NCI-H82 treated with DMSO at 0.1 percent for 48 hours (cell line): ENCODE results near the gene SLC25A3.
A peak's percentile ranks its signal among the peaks of the same experiment; 100 is the strongest.
"Not testable (repeated sequence)": the region's sequence is repeated elsewhere in the genome, so short reads cannot be mapped to it uniquely, and the experiment has no call there.

ENCODE experiments used
- DNase-seq: peaks from one replicate; lab custom pipeline; 2025; ENCODE audit not compliant: unreplicated experiment; lab: John Stamatoyannopoulos, UW

The SLC25A3 gene

DNA sequence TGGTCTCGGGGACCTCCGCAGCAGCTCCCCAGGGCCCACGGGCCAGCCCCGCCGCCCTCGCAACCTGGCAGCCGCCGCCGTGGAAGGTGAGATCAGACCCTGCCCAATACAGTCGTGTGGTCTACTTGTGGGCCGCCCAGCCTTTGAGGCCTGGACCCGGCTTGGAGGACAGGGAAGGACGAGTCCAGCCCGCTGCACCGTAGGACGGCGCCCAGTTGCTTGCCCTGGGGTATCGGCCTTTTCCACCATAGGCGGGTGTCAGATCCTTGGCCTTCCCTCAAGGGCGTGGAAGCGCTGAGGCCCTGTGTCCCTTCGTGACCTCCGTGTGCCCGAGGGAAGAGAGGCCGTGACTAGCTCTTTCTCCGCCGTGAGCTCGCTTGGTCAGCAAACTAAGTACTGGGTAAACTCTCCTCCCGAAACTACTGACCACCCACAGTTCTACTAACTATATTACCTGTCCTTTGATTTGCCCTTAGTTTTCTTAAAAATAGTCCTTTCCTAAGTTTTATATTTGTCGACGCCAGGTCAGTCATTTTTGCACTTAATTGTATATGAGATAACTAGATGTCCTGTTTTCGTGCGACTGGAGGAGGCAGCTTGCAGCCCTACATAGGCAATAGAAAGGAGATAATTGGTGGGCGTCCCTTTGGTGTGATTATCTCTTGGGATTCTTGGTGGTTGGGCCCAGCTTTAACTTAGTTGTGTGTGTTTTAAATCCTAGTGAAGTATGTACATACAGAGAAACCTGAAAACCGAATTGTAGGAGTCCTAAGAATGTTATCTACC, 757 bp downstream of the SLC25A3 start:
- DNase-seq = no peak

DNA sequence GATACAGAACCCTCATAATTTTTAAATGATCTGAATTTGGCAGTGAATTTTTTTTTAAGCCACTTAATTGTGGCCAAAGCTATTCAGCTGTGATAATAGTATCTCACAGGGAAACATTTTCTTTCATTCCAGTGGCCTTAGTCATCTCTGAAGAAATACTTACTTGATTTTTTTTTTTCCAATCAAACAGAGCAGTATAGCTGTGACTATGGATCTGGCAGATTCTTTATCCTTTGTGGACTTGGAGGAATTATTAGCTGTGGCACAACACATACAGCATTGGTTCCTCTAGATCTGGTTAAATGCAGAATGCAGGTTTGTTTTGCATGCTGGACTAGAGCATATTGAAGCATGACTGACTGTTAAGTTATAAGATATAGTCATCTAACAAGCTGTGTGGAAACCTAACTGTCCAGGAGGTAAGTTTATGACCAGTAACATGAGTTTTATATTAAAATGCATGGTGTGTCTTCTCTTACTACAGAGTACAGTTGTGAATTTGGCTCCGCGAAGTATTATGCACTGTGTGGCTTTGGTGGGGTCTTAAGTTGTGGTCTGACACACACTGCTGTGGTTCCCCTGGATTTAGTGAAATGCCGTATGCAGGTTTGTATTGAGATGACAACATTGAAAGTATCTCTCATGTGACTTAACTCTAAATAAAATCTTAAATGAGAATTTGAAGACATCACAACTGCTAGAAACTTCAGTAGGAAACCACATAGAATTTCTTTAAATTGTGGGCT, 1.9 kb downstream of the SLC25A3 start:
- no peak for DNase-seq

DNA sequence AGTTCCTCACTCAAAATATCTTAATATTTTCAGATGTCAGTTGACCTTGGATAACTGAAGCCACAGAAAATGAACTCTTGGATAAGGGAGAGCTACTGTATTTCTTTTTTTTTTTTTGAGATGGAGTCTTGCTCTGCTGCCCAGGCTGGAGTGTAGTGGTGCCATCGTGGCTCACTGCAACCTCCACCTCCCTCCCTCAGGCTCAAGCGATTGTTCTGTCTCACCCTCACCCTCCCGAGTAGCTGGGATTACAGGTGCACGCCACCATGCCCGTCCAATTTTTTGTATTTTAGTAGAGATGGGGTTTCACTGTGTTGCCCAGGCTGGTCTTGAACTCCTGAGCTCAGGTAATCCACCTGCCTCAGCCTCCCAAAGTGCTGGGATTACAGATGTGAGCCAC, 3.8 kb downstream of the SLC25A3 start:
- DNase-seq = not testable (repeated sequence)

DNA sequence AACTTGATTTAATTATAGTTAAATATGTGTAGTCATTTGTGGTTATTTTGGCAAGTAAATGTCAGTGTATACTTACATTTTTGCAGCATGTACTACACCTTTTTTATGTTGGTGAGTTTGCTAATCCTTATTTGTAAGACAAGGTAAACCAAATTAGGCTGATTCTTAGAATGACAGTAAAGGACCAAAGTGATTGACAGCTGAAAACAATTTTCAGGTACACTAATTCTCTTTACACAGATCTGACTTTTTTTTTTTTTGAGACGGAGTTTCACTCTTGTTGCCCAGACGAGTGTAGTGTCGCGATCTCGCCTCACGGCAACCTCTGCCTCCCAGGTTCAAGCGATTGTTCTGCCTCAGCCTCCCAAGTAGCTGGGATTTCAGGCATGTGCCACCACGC, 8.4 kb downstream of the SLC25A3 start:
- DNase-seq = no peak

DNA sequence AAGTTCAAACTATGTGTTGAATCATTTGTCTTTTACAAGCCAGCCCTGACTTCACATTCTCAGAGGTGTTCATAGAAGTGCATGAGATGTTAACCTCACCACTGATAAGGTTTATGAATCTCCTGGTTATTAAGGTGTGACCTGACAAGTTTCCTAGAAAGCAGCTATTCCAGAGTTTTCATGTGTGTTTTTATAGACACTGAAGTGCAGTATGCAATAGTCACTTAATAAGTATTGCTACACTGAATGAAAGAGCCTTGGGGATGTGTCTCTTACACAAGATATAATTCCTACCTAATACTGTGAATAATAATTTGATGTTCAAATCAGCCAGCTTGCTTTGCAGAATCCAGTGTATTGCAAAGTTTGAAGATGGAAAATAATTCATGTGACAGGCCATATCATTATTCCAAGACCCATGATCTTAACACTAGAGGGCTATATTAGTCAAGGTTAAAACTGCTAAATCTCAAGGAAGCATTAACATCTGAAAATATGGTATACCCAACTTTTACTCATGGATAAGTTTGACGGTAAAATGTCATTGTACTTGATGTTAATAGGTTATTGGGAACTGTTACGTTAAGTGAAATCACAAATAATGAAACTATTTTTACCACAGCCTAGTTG, 13.0 kb downstream of the SLC25A3 start:
- no peak for DNase-seq

DNA sequence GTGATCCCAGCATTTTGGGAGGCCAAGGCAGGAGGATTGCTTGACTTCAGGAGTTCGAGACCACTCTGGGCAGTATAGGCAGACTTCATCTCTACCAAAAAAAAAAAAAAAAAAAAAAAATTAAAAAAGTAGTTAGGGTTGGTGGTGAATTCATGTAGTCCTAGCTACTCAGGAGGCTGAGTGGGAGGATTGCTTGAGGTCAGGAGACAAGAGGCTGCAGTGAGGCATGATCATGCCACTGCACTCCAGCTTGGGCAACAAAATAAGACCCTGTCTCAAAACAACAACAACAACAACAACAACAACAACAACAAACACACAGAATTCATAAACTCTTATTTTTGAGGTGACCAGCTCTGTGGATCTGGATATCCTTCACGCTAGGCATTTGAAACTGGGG, 17.1 kb downstream of the SLC25A3 start:
- no peak for DNase-seq

DNA sequence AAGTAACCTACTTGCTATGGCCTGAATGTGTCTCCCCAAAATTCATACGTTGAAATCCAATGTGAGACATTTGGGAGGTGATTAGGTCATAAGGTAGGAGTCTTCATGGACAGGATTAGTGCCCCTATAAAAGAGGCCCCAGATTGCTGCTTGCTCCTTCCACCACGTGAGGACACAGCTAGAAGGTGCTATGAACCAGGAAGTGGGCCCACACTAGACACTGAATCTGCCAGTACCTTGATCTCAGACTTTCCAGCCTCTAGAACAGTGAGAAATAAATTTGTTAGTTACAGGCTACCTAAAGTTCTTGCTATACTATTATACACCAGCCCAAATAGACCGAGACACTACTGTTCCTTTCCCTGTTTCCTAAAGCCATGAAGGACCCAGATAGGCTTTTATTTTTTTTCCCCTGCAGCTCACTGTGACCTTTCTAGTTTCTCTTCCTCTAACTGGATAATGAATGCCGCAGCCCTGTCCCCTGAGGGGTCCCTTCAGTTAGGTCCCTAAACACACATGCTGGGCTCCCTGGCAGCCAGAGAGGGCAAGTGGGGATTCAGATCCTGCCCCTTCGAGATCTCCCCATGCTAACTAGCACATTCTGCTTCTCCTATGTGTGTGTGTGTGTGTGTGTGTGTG, 19.3 kb downstream of the SLC25A3 start:
- no peak for DNase-seq

DNA sequence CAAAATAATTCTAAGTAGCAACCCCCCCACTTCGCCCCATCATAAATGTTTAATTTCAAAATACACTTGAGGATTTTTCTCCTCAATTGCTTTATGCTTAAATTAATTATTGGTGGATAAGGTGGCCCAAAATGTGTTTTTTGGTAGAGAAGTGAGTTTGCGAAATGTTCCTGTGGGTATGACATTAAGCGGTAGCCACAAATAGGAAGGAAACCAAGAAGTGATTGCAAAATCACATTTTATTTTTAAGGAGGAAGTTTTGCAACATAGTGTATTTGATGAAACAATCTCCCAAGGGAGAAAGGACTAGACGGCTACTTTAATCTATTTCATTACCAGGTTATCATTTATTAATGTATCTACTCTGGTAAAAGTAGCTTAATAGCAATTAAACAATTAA, 25.5 kb downstream of the SLC25A3 start:
- DNase-seq = no peak

DNA sequence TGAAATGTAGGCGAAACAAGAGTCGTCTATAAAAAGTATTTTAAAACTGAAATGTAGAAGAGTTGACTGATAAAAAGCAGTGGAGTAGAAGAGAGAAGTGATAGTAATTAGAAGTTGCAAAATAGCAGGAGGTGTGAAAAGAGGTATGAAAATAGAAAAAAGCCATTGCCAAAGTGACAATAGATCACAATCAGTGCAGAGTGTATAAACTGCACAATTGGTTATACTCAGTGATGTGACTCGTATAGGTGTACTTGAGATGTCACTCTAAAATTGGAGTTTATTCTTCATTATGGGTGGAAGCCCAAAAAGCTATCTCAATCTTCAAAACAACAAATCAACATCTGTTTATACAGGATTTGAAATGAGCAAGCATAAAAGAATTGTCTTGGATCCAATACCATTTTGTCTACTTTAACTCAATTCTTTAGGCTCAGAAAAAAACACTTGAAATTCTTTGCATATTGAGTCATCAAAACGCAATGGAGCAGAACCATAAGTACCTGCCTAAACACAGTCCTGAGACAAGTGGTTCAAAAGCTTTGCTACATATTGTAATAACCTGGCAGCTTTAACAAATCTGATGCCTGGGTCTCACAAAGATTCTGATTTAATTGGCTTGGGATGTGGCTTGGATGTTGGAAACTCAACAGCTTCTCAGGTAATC, 42.3 kb downstream of the SLC25A3 start:
- DNase-seq = no peak

DNA sequence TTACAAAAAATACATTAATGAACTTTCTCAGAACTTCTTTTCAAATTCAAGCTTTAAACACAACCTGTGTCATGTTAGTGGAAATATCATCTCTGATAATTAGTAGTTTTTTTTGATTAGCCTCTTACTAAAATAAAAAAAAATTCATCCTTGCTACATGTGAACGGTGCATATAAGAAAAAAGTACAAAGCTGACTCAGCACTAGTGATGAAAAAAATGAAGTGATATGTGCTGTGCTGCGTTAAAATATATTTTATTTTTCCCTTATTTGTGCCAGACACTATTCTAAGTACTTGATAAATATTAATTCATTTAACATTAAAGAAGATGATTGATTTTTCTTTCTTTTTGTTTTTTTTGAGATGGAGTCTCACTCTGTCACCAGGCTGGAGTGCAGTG, 43.6 kb downstream of the SLC25A3 start:
- DNase-seq = no peak

DNA sequence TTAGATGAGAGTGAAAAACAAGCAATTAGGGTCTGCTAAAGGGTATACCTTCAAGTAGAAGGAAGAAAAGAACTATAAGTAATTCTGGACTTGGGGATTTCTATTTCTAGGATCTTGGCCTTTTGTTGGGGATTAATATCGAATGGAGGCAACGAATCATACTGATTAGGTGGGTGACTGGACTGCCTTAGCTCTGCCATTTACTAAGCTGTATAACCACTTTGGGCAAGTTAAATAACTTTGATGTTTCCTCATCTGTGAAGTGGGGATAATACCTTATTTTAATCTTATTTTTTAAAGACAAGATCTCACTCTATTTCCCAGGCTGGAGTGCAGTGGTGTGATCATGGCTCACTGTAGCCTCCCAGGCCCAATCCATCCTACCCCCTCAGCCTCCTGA, 44.5 kb downstream of the SLC25A3 start:
- DNase-seq = no peak

DNA sequence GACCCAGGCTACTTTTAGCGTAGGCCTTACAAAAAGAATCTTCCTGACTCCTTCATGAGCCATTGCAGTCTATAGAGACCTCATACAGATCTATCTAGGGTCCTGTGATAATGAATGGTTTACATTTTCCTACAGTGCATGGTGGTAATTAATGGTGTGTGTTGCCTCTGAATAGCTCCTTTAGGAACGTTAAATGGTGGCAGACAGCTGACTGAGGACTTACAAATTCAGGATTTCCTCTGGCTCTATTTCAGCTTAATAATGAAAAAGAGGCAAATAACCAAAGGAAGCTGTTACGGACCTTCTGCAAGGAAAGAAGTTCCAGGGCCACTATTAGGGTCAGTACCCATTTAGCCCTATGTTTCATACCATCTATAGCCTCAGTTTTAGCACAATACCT, 46.0 kb downstream of the SLC25A3 start:
- no peak for DNase-seq

DNA sequence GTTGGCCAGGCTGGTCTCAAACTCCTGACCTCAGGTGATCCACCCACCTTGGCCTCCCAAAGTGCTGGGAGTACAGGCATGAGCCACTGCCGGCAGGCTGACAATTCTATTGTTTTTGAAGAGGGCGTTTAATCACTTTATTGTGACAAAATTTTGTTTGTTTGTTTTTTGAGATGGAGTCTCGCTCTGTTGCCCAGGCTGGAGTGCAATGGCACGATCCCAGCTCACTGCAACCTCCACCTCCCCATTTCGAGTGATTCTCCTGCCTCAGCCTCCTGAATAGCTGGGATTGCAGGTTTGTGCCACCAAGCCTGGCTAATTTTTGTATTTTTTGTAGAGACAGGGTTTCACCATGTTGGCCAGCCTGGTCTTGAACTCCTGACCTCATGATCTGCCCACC, 49.3 kb downstream of the SLC25A3 start:
- not testable (repeated sequence) for DNase-seq

DNA sequence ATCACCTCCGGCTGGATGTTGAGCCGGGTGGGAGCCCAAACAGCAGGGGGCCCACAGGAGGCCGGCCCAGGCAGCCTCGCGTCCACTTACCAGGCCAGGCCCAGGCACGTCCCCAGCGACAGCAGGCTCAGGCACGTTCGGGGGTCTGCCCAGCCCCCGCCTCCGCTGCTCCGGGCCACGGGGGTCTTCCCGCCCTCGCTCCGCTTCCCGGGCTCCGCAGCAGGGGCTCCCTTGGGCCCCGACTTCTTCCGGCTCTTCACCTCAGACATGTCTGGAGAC, 50.9 kb downstream of the SLC25A3 start:
- peak; percentile 73 for DNase-seq

DNA sequence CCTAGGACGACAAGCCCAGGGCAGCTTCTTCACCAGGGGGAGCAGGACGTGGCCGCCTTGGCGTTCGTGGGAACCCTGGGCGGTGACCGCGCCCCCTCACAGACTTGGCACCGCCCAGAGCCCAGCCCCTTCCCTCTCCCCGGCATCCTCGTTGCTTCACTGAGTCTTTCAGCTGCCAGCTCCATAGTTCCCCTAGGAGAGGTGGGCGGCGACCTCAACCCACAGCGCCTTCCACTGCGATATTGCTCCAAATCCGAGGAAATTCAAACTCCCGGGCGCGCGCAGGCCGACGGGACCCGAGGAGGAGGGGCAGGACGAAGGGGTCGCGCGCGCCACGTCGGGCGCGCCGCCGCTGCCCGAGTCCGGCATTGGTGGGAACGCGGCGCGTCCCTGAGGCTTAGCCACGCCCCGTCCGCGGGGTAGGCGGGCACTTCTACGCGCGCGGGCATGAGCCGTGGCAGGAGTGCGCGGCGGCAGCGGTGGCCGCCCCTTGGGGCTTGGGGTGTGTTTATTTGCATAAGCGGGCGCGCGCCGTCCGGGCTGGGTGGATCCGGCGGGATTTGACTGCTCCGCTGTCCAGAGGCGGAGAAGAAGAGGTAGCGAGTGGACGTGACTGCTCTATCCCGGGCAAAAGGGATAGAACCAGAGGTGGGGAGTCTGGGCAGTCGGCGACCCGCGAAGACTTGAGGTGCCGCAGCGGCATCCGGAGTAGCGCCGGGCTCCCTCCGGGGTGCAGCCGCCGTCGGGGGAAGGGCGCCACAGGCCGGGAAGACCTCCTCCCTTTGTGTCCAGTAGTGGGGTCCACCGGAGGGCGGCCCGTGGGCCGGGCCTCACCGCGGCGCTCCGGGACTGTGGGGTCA, 51.5 kb downstream of the SLC25A3 start, which contains the start of the genes APAF1 and IKBIP:
Gene APAF1 (plus strand): TSS at position 579 of the 860 bp plus-strand sequence. CDS start 3,070 bp downstream, outside the sequence.
Gene IKBIP (minus strand): TSS at position 77 of the 860 bp plus-strand sequence. CDS start 87 bp downstream, outside the sequence.
- peak; percentile 89 for DNase-seq

DNA sequence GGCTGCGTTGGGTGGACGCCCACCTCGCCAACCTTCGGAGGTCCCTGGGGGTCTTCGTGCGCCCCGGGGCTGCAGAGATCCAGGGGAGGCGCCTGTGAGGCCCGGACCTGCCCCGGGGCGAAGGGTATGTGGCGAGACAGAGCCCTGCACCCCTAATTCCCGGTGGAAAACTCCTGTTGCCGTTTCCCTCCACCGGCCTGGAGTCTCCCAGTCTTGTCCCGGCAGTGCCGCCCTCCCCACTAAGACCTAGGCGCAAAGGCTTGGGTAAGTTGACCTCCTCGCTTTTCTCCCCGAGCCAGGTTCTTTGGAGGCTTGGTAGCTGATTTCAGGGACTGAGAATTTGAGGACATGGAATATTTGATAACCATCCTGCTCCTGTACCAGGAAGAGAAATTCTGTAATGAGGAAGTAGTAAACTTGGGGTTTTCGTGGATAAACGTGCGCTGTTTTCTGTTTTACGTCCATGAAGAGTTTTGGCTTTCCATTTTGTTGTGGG, 52.1 kb downstream of the SLC25A3 start:
- DNase-seq = no peak

DNA sequence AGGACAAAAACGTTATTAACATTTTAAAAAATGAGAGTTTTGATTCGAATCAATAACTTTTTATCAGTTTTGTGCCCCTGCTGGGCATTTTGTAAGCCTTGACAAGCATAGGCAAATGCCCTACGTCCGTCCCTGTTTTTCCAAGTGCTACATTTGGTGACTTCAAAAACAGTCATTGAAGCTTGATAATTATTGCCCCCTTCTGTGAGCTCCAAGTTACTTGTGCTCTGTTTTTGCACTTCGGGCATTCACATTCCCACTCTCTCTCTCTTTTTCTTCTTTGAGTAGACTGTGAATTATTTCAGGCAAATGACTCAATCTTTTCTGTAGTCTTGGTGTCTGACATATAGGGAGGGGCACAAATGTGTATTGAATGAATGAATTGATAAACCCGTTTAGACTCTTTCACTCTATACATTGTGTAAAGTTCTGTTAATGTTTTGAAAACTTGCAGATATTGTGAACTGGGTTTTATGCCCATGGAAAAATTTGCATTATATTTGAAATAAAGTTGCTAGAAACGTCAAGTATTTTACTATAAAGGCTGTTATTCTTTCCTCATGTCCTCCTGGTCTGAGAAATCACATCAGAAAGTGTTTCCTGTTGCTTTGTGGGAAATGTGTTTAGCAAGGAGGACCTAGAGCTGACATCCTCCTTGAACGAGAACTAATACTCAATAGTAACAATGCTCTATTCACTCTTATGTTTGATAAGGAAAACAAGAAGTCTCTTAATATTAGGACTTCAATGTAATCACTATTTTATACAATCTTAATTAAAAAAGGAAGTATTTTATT, 53.0 kb downstream of the SLC25A3 start:
- DNase-seq = no peak

DNA sequence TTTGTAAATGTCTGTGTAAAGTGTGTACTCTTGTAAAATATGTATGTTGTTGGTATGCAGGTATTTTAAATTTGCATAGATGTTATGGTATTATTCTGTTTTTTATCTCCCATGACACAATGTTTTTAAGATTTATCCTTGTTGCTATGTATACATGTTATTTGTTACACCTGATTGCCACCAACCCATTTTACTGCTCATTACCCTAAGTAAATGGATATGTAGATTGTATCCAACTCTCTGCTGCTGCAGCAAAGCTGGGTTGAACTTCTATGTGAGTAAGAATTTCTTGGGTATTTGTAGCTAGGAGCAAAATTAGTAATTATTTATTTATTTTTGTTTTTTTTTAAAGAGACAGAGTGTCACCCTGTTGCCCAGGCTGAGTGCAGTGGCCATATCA, 57.8 kb downstream of the SLC25A3 start:
- DNase-seq = no peak

DNA sequence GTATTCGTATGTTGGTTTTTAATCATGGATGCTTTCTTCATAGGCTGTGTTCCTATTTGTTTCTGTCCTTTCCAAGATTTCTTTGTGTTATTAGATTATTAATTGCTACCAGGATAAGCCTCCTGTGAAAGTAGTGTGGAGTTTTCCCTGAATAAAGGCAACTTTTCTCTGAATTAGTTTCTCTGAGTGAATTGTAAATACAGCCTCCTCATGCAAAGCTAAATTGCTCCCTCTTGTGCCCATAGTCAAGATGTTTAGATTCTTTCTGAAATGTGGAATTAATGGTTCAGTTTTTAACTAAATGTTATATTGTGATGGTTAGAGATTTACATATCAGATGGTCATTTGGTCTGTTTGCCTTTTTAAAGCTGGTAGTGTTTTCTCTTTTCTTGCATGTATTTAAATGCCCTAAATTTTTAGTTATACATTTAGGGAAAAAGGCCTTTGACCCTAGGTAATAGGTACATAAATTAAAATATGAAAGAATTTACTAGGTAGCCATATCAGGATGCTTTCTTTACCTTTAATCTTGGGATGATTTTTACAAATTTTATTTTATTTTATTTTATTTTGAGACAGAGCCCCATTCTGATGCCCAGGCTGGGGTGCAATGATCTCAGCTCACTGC, 60.5 kb downstream of the SLC25A3 start:
- peak; percentile 42 for DNase-seq
